ENCODE measurements around the gene U2SURP. TPM values are rescaled to one million over a fixed set of nuclear protein-coding genes. Genes with fewer than 3 reads are reported as not detected.
A peak's percentile ranks its signal among the peaks of the same experiment; 100 is the strongest.

U2SURP gene
- total and polyA plus RNA-seq, 4 donors, result 8.3 to 41.2 (median 30.3) TPM

- DNase-seq (ENCODE audit: low spot score), result no peak
Observed at GRCh38 chr3:143036557-143036956, 35.2 kb downstream of the U2SURP start.

GRCh38 chr3:143037867-143038266 is 36.5 kb downstream of the U2SURP start:
- Histone ChIP-seq H3K4me1 (ENCODE audit: control insufficient read depth in 4 of 4, insufficient read depth in 4 of 4, low read length in 3 of 4) (no peaks in the 10 kb centered on the region), H3K4me3 (ENCODE audit: low read depth in 1 of 3, low read length in 3 of 3) (no peak overlapping the region), H3K9me3 (ENCODE audit: control insufficient read depth in 4 of 4, low read length in 3 of 4) (no peaks in the 10 kb centered on the region), H3K27ac (ENCODE audit: low read depth in 1 of 2, low read length in 2 of 2) (no peak overlapping the region), H3K27me3 (ENCODE audit: control insufficient read depth in 4 of 4, insufficient read depth in 4 of 4, low read length in 3 of 4) (no peaks in the 10 kb centered on the region), H3K36me3 (ENCODE audit: control insufficient read depth in 4 of 4, insufficient read depth in 3 of 4, low read depth in 1 of 4, low read length in 3 of 4) (peaks cover 0 to 49% (median 36%) of the 10 kb centered on the region in 4 donors), H3K9ac (ENCODE audit: low read depth in 1 of 2, low read length in 2 of 2) (no peak overlapping the region)
- WGBS, result 89% methylated on average over 2 of the region's 2 CpGs
- DNase-seq (ENCODE audit: low spot score), result no peak
- TF ChIP-seq FOXA1 (IDR thresholded peaks at IDR 0.05) (no peak), JUND (IDR thresholded peaks at IDR 0.05) (no peak), FOXA2 (IDR thresholded peaks at IDR 0.05) (no peak), TAF1 (conservative IDR thresholded peaks at IDR 0.05) (no peak), YY1 (IDR thresholded peaks at IDR 0.05) (no peak), NR2F2 (IDR thresholded peaks at IDR 0.05) (no peak), RAD21 (IDR thresholded peaks at IDR 0.05) (peak in 1 of 2 donors; percentile 20)
- TF ChIP-seq, protein P1, sequence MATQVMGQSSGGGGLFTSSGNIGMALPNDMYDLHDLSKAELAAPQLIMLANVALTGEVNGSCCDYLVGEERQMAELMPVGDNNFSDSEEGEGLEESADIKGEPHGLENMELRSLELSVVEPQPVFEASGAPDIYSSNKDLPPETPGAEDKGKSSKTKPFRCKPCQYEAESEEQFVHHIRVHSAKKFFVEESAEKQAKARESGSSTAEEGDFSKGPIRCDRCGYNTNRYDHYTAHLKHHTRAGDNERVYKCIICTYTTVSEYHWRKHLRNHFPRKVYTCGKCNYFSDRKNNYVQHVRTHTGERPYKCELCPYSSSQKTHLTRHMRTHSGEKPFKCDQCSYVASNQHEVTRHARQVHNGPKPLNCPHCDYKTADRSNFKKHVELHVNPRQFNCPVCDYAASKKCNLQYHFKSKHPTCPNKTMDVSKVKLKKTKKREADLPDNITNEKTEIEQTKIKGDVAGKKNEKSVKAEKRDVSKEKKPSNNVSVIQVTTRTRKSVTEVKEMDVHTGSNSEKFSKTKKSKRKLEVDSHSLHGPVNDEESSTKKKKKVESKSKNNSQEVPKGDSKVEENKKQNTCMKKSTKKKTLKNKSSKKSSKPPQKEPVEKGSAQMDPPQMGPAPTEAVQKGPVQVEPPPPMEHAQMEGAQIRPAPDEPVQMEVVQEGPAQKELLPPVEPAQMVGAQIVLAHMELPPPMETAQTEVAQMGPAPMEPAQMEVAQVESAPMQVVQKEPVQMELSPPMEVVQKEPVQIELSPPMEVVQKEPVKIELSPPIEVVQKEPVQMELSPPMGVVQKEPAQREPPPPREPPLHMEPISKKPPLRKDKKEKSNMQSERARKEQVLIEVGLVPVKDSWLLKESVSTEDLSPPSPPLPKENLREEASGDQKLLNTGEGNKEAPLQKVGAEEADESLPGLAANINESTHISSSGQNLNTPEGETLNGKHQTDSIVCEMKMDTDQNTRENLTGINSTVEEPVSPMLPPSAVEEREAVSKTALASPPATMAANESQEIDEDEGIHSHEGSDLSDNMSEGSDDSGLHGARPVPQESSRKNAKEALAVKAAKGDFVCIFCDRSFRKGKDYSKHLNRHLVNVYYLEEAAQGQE (IDR thresholded peaks at IDR 0.05), result no peak
- TF ChIP-seq, protein P2, sequence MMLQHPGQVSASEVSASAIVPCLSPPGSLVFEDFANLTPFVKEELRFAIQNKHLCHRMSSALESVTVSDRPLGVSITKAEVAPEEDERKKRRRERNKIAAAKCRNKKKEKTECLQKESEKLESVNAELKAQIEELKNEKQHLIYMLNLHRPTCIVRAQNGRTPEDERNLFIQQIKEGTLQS (IDR thresholded peaks at IDR 0.05), result no peak

More at GRCh38 chr3:143036557-143036956, 35.2 kb downstream of the U2SURP start:
- TF ChIP-seq HNF4G (IDR thresholded peaks at IDR 0.05) (no peak), GABPA (IDR thresholded peaks at IDR 0.05 in 1 of 2, conservative IDR thresholded peaks at IDR 0.05 in 1 of 2) (no peak), EGR1 (IDR thresholded peaks at IDR 0.05; ENCODE audit: low read depth in 2 of 2) (no peak), RAD21 (IDR thresholded peaks at IDR 0.05) (no peak), FOXA2 (IDR thresholded peaks at IDR 0.05) (no peak), FOXA1 (IDR thresholded peaks at IDR 0.05) (no peak), NR2F2 (IDR thresholded peaks at IDR 0.05) (no peak), SP1 (IDR thresholded peaks at IDR 0.05) (no peak), YY1 (IDR thresholded peaks at IDR 0.05) (no peak), TAF1 (conservative IDR thresholded peaks at IDR 0.05) (no peak), MAX (IDR thresholded peaks at IDR 0.05) (no peak)
- TF ChIP-seq, protein P2 (IDR thresholded peaks at IDR 0.05), result no peak
- TF ChIP-seq, protein P1 (IDR thresholded peaks at IDR 0.05), result no peak
- TF ChIP-seq, protein P3, sequence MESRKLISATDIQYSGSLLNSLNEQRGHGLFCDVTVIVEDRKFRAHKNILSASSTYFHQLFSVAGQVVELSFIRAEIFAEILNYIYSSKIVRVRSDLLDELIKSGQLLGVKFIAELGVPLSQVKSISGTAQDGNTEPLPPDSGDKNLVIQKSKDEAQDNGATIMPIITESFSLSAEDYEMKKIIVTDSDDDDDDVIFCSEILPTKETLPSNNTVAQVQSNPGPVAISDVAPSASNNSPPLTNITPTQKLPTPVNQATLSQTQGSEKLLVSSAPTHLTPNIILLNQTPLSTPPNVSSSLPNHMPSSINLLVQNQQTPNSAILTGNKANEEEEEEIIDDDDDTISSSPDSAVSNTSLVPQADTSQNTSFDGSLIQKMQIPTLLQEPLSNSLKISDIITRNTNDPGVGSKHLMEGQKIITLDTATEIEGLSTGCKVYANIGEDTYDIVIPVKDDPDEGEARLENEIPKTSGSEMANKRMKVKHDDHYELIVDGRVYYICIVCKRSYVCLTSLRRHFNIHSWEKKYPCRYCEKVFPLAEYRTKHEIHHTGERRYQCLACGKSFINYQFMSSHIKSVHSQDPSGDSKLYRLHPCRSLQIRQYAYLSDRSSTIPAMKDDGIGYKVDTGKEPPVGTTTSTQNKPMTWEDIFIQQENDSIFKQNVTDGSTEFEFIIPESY (IDR thresholded peaks at IDR 0.05), result no peak
- Histone ChIP-seq H3K9me3 (ENCODE audit: control insufficient read depth in 4 of 4, low read length in 3 of 4) (no peaks in the 10 kb centered on the region), H3K9ac (ENCODE audit: low read depth in 1 of 2, low read length in 2 of 2) (no peak overlapping the region), H3K4me1 (ENCODE audit: control insufficient read depth in 4 of 4, insufficient read depth in 4 of 4, low read length in 3 of 4) (no peaks in the 10 kb centered on the region), H3K4me3 (ENCODE audit: low read depth in 1 of 3, low read length in 3 of 3) (no peak overlapping the region), H3K36me3 (ENCODE audit: control insufficient read depth in 4 of 4, insufficient read depth in 3 of 4, low read depth in 1 of 4, low read length in 3 of 4) (peaks cover 4 to 50% (median 40%) of the 10 kb centered on the region in 4 donors), H3K27me3 (ENCODE audit: control insufficient read depth in 4 of 4, insufficient read depth in 4 of 4, low read length in 3 of 4) (no peaks in the 10 kb centered on the region), H3K27ac (ENCODE audit: low read depth in 1 of 2, low read length in 2 of 2) (no peak overlapping the region)
- 62% methylated on average over 2 of the region's 2 CpGs for WGBS

Measured in liver (tissue), 9 donors.